Neural progenitor cell (in vitro differentiated cells): ENCODE measurements around the gene MYO1D. TPM values are rescaled to one million over a fixed set of nuclear protein-coding genes. Genes with fewer than 3 reads are reported as not detected.

Experiments
- DNase-seq: peaks from one replicate; pipeline ENCODE4 v3.0.0-alpha.2; 2016; ENCODE audit warnings: low spot score
- H2AFZ ChIP-seq: fragments of 200-600 bp; sonication (generic); replicated peaks from 2 replicates; pipeline ENCODE4 v1.6.1; 2016; ENCODE audit warnings: antibody characterized with exemption
- H3F3A ChIP-seq: fragments of 200-600 bp; sonication (generic); 2 replicates; pipeline ENCODE4 v1.6.1; 2016; ENCODE audit warnings: antibody characterized with exemption, low read depth
- H3K27ac ChIP-seq: fragments of 200-600 bp; sonication (generic); 2 replicates; pipeline ENCODE4 v1.5.1; 2016; ENCODE audit warnings: mild to moderate bottlenecking
- H3K27me3 ChIP-seq: fragments of 200-600 bp; sonication (generic); 2 replicates; pipeline ENCODE4 v1.6.1; 2016; ENCODE audit warnings: mild to moderate bottlenecking, moderate library complexity
- H3K36me3 ChIP-seq: fragments of 200-600 bp; sonication (generic); 2 replicates; pipeline ENCODE4 v1.5.1; 2016
- H3K4me1 ChIP-seq: fragments of 200-600 bp; sonication (generic); 2 replicates; pipeline ENCODE4 v1.6.1; 2016; ENCODE audit warnings: mixed run types
- H3K4me2 ChIP-seq: fragments of 200-600 bp; sonication (generic); 2 replicates; pipeline ENCODE4 v1.6.1; 2016
- H3K4me3 ChIP-seq: fragments of 200-600 bp; sonication (generic); 2 replicates; pipeline ENCODE4 v1.5.1; 2016
- H3K79me2 ChIP-seq: fragments of 200-600 bp; sonication (generic); 2 replicates; pipeline ENCODE4 v1.6.1; 2016; ENCODE audit warnings: low read depth
- H3K9ac ChIP-seq: fragments of 200-600 bp; sonication (generic); 2 replicates; pipeline ENCODE4 v1.6.1; 2016
- H3K9me3 ChIP-seq: fragments of 200-600 bp; sonication (generic); 2 replicates; pipeline ENCODE4 v1.5.1; 2016; ENCODE audit warnings: low read depth
- H4K20me1 ChIP-seq: fragments of 200-600 bp; sonication (generic); 2 replicates; pipeline ENCODE4 v1.6.1; 2016; ENCODE audit warnings: low read depth
- H3K27ac Mint-ChIP-seq: 3 replicates; pipeline ENCODE4 v1.8.0; 2021; ENCODE audit warnings: mixed read lengths
- H3K27me3 Mint-ChIP-seq: 2 replicates; pipeline ENCODE4 v1.8.0; 2022; ENCODE audit warnings: low read depth, mild to moderate bottlenecking, inconsistent platforms, moderate library complexity, mixed read lengths; ENCODE audit not compliant: insufficient read depth
- H3K36me3 Mint-ChIP-seq: 3 replicates; pipeline ENCODE4 v1.8.0; 2021; ENCODE audit warnings: mixed read lengths
- H3K4me1 Mint-ChIP-seq: 3 replicates; pipeline ENCODE4 v1.8.0; 2021; ENCODE audit warnings: mixed read lengths
- H3K4me3 Mint-ChIP-seq: 3 replicates; pipeline ENCODE4 v1.8.0; 2021; ENCODE audit warnings: mild to moderate bottlenecking, moderate library complexity, mixed read lengths
- H3K9me3 Mint-ChIP-seq: 3 replicates; pipeline ENCODE4 v1.8.0; 2020; ENCODE audit warnings: mixed read lengths
- EZH2 ChIP-seq: fragments of 200-600 bp; sonication (generic); IDR thresholded peaks from 2 replicates; pipeline ENCODE4 v1.6.1; 2017; ENCODE audit warnings: antibody characterized with exemption, mild to moderate bottlenecking, moderate library complexity
- EZH2phosphoT487 ChIP-seq: fragments of 200-600 bp; sonication (generic); IDR thresholded peaks from 2 replicates; pipeline ENCODE4 v1.6.1; 2017; ENCODE audit warnings: antibody characterized with exemption
- total RNA-seq: library from RNA; depleted of rRNA; stranded (reverse); fragments of >200 nt; gene quantifications from 2 replicates; pipeline ENCODE4 v1.2.3, GENCODE V29; 2015; ENCODE audit warnings: low replicate concordance
- TF ChIP-seq, protein P1 (sequence below): fragments of 200-600 bp; sonication (generic); IDR thresholded peaks from 2 replicates; pipeline ENCODE4 v1.5.1; 2017; ENCODE audit warnings: antibody characterized with exemption, mild to moderate bottlenecking

MYO1D gene
- total RNA-seq, 1 donor from 2014 or later: 6.2 TPM

DNA sequence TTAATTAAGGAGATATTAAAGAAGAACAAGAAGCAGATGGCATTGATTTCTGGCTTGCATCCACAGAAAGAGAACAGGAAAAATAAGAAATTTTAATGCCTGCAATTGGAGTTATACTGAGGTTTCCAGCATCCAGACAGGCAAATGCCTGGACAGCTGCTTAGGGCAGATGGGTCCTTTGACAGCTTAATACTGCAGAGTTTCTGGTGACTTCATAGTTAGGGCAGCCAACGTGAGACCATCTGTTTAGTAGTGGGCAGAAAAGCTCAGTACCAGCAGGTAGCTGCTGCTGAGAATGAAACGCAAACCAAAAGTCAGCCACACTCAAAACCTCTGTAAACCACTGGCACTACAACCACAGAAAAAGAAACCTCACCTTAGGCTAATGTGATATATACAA, 280.3 kb downstream of the MYO1D start:
- H3K9ac ChIP-seq: no peak overlapping the region
- H3K36me3 ChIP-seq: no peaks in the 10 kb centered on the region
- Mint-ChIP-seq H3K27ac (no peak overlapping the region), H3K27me3 (no peaks in the 10 kb centered on the region), H3K4me1 (peaks cover 5% of the 10 kb centered on the region), H3K9me3 (peaks cover 14% of the 10 kb centered on the region), H3K4me3 (no peak overlapping the region), H3K36me3 (no peaks in the 10 kb centered on the region)
- no peaks in the 10 kb centered on the region for H3K79me2 ChIP-seq
- H3K4me2 ChIP-seq: no peak overlapping the region
- H3K27me3 ChIP-seq: no peaks in the 10 kb centered on the region
- TF ChIP-seq EZH2 (no peak), EZH2phosphoT487 (no peak)
- TF ChIP-seq, protein P1, sequence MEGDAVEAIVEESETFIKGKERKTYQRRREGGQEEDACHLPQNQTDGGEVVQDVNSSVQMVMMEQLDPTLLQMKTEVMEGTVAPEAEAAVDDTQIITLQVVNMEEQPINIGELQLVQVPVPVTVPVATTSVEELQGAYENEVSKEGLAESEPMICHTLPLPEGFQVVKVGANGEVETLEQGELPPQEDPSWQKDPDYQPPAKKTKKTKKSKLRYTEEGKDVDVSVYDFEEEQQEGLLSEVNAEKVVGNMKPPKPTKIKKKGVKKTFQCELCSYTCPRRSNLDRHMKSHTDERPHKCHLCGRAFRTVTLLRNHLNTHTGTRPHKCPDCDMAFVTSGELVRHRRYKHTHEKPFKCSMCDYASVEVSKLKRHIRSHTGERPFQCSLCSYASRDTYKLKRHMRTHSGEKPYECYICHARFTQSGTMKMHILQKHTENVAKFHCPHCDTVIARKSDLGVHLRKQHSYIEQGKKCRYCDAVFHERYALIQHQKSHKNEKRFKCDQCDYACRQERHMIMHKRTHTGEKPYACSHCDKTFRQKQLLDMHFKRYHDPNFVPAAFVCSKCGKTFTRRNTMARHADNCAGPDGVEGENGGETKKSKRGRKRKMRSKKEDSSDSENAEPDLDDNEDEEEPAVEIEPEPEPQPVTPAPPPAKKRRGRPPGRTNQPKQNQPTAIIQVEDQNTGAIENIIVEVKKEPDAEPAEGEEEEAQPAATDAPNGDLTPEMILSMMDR: no peak
- DNase-seq: no peak
- peak overlapping the region; percentile 86 for H2AFZ ChIP-seq
- no peak overlapping the region for H3K27ac ChIP-seq
- H4K20me1 ChIP-seq: no peaks in the 10 kb centered on the region
- no peaks in the 10 kb centered on the region for H3F3A ChIP-seq
- peaks cover 6% of the 10 kb centered on the region for H3K4me1 ChIP-seq
- H3K4me3 ChIP-seq: no peak overlapping the region
- no peaks in the 10 kb centered on the region for H3K9me3 ChIP-seq

DNA sequence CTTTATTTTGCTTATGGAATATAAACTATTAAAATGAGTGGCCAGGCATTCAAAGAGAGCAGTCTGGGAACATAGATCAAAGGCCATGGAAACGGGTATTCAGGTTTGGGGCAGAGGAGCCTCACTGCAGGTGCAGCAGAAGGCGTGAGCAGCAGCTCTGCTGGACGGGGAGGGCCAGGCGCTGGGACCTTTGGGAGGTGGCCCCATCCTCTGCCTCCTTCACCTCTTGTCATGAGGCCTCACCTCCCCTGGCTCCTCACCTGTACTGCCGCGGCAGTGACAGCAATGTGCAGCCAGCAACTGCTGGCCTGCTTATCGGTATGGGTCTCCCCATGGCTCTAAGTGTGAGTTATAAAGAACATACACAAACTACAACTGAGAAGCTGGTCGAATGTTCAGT, 280.7 kb downstream of the MYO1D start:
- no peaks in the 10 kb centered on the region for H3K79me2 ChIP-seq
- no peaks in the 10 kb centered on the region for H3K36me3 ChIP-seq
- DNase-seq: no peak
- peaks cover 6% of the 10 kb centered on the region for H3K4me1 ChIP-seq
- no peaks in the 10 kb centered on the region for H3F3A ChIP-seq
- no peaks in the 10 kb centered on the region for H3K27me3 ChIP-seq
- no peak overlapping the region for H3K9ac ChIP-seq
- H2AFZ ChIP-seq: peak overlapping the region; percentile 86
- Mint-ChIP-seq H3K27ac (peak overlapping the region; percentile 89), H3K4me1 (peaks cover 5% of the 10 kb centered on the region), H3K9me3 (peaks cover 14% of the 10 kb centered on the region), H3K36me3 (no peaks in the 10 kb centered on the region), H3K27me3 (peaks cover 3% of the 10 kb centered on the region), H3K4me3 (no peak overlapping the region)
- no peaks in the 10 kb centered on the region for H4K20me1 ChIP-seq
- no peaks in the 10 kb centered on the region for H3K9me3 ChIP-seq
- no peak overlapping the region for H3K4me2 ChIP-seq
- TF ChIP-seq EZH2 (no peak), EZH2phosphoT487 (no peak)
- TF ChIP-seq, protein P1: no peak
- H3K4me3 ChIP-seq: no peak overlapping the region
- H3K27ac ChIP-seq: no peak overlapping the region

DNA sequence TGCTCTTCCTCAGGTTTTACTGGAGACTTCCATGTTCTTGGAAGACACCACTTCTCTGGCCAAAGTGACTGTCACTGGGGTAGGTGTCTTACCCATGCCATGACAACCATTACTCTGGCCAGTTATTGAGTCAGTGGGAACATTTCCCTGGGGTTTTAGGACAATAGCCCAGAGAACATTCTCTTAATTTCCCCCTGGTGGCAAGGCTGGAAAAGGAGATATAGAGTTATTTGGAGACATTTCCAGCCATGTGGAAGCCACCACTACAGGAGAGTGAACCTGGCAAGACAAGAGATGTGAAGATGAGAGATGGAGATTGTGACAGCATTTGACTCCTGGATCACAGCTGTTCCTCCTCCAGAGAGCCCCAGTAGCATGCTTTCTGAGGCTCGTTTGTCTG, 283.9 kb downstream of the MYO1D start:
- no peaks in the 10 kb centered on the region for H3K9me3 ChIP-seq
- no peaks in the 10 kb centered on the region for H3K36me3 ChIP-seq
- H3K36me3 Mint-ChIP-seq: no peaks in the 10 kb centered on the region
- no peak for DNase-seq
- no peak overlapping the region for H2AFZ ChIP-seq
- H3K79me2 ChIP-seq: no peaks in the 10 kb centered on the region
- H3K4me1 ChIP-seq: peaks cover 6% of the 10 kb centered on the region
- H3K4me1 Mint-ChIP-seq: peaks cover 5% of the 10 kb centered on the region
- no peak overlapping the region for H3K4me3 ChIP-seq
- TF ChIP-seq EZH2: no peak
- TF ChIP-seq, protein P1: peak; percentile 28
- TF ChIP-seq EZH2phosphoT487: no peak
- H4K20me1 ChIP-seq: no peaks in the 10 kb centered on the region
- no peak overlapping the region for H3K4me2 ChIP-seq
- H3K27ac Mint-ChIP-seq: no peak overlapping the region
- H3F3A ChIP-seq: no peaks in the 10 kb centered on the region
- H3K9me3 Mint-ChIP-seq: no peaks in the 10 kb centered on the region
- peaks cover 4% of the 10 kb centered on the region for H3K27me3 Mint-ChIP-seq
- H3K4me3 Mint-ChIP-seq: no peak overlapping the region
- H3K27ac ChIP-seq: no peak overlapping the region
- no peaks in the 10 kb centered on the region for H3K27me3 ChIP-seq
- H3K9ac ChIP-seq: no peak overlapping the region
